SKM-1 (cell line): ENCODE measurements around the gene GTF2IRD1.
"Not testable (repeated sequence)": the region's sequence is repeated elsewhere in the genome, so short reads cannot be mapped to it uniquely, and the experiment has no call there.

ENCODE experiments used
- DNase-seq: peaks from one replicate; lab custom pipeline; 2025; ENCODE audit not compliant: unreplicated experiment; lab: John Stamatoyannopoulos, UW

Gene GTF2IRD1

GRCh38 chr7:74485611-74486010 is 31.9 kb downstream of the GTF2IRD1 start:
- no peak for DNase-seq

GRCh38 chr7:74488518-74489030 is 34.9 kb downstream of the GTF2IRD1 start:
- not testable (repeated sequence) for DNase-seq

GRCh38 chr7:74489997-74490945 is 36.6 kb downstream of the GTF2IRD1 start:
- no peak for DNase-seq

- DNase-seq = not testable (repeated sequence)
These were observed 37.8 kb downstream of the GTF2IRD1 start for GRCh38 chr7:74491490-74491889.

- DNase-seq = no peak
These were observed 39.6 kb downstream of the GTF2IRD1 start for GRCh38 chr7:74493295-74493694.

- no peak for DNase-seq
These were observed 40.4 kb downstream of the GTF2IRD1 start for GRCh38 chr7:74494076-74494548.

- no peak for DNase-seq
These were observed 41.7 kb downstream of the GTF2IRD1 start for GRCh38 chr7:74495112-74496086.

- DNase-seq = no peak
These were observed 42.6 kb downstream of the GTF2IRD1 start for GRCh38 chr7:74496272-74496671.

- DNase-seq = not testable (repeated sequence)
These were observed 43.1 kb downstream of the GTF2IRD1 start for GRCh38 chr7:74496773-74497172.

GRCh38 chr7:74498354-74498753 is 44.6 kb downstream of the GTF2IRD1 start:
- no peak for DNase-seq

GRCh38 chr7:74498996-74499834 is 45.5 kb downstream of the GTF2IRD1 start:
- DNase-seq = no peak

- no peak for DNase-seq
These were observed 46.2 kb downstream of the GTF2IRD1 start for GRCh38 chr7:74499835-74500388.

GRCh38 chr7:74501298-74501697 is 47.6 kb downstream of the GTF2IRD1 start:
- DNase-seq = no peak

- DNase-seq = no peak
These were observed 48.6 kb downstream of the GTF2IRD1 start for GRCh38 chr7:74502216-74502891.

GRCh38 chr7:74503061-74503460 is 49.4 kb downstream of the GTF2IRD1 start:
- DNase-seq = no peak

GRCh38 chr7:74503943-74504342 is 50.2 kb downstream of the GTF2IRD1 start:
- DNase-seq = no peak

- no peak for DNase-seq
These were observed 52.0 kb downstream of the GTF2IRD1 start for GRCh38 chr7:74505471-74506324.

- DNase-seq = no peak
These were observed 52.6 kb downstream of the GTF2IRD1 start for GRCh38 chr7:74506325-74506724.
